Panc1 (cell line): ENCODE data around the gene MAPK10. TPM values are rescaled to one million over a fixed set of nuclear protein-coding genes. Genes with fewer than 3 reads are reported as not detected.
"Not testable (repeated sequence)": the region's sequence is repeated elsewhere in the genome, so short reads cannot be mapped to it uniquely, and the experiment has no call there.

Experiments used
- ATAC-seq: fragments of 200-7000 bp; cut with Tn5 transposase; 2 replicates; pipeline ENCODE4 v1.9.1; 2020; ENCODE audit warnings: mild to moderate bottlenecking, moderate library complexity
- BruUV-seq: library from RNA; stranded (reverse); fragments of 400-500 nt; replicated peaks from 2 replicates; lab custom pipeline; 2021; lab: Mats Ljungman, UMichigan
- CTCF ChIA-PET: fragments of 300-600 bp; sonication (Branson Sonifier 250); formaldehyde crosslinking; loops from one replicate; lab custom pipeline; 2022; ENCODE audit warnings: antibody characterized with exemption; lab: Charles Lee
- POLR2A ChIA-PET: fragments of 300-600 bp; sonication (Branson Sonifier 250); formaldehyde crosslinking; loops from one replicate; lab custom pipeline; 2022; ENCODE audit warnings: antibody characterized with exemption; lab: Charles Lee
- DNase-seq: peaks from one replicate; pipeline ENCODE4 v3.0.0-alpha.2; 2010; ENCODE audit warnings: low read depth, low spot score
- H3K27ac ChIP-seq: 2 replicates; pipeline ENCODE4 v1.5.1; 2011; ENCODE audit warnings: mild to moderate bottlenecking, low read length, inconsistent platforms
- H3K27me3 ChIP-seq: fragments of 200-500 bp; sonication (Bioruptor generic); 2 replicates; pipeline ENCODE4 v1.6.0; 2014; ENCODE audit warnings: low read length, inconsistent platforms; ENCODE audit not compliant: control insufficient read depth, insufficient read depth
- H3K36me3 ChIP-seq: fragments of 200-500 bp; sonication (Bioruptor generic); 2 replicates; pipeline ENCODE4 v1.5.1; 2014; ENCODE audit warnings: inconsistent platforms, mild to moderate bottlenecking, low read length, moderate library complexity; ENCODE audit not compliant: control insufficient read depth, insufficient read depth
- H3K4me1 ChIP-seq: 2 replicates; pipeline ENCODE4 v1.5.1; 2011; ENCODE audit warnings: inconsistent platforms, mild to moderate bottlenecking, low read length, moderate library complexity; ENCODE audit not compliant: control insufficient read depth, insufficient read depth
- H3K4me3 ChIP-seq, 2 experiments: 2 replicates each; pipeline ENCODE4 v1.5.1; 2011 to 2012; ENCODE audit warnings: low read depth in 2 of 2, low read length in 2 of 2, mild to moderate bottlenecking in 2 of 2, inconsistent platforms in 1 of 2, moderate library complexity in 1 of 2
- H3K9me3 ChIP-seq: fragments of 200-500 bp; sonication (Bioruptor generic); 2 replicates; pipeline ENCODE4 v1.5.1; 2014; ENCODE audit warnings: low read depth, mild to moderate bottlenecking, inconsistent platforms, low read length, moderate library complexity; ENCODE audit not compliant: control insufficient read depth, insufficient read depth
- POLR2AphosphoS5 ChIP-seq: IDR thresholded peaks from 2 replicates; pipeline ENCODE4 v1.6.1; 2012; ENCODE audit warnings: mild to moderate bottlenecking, low read depth, low read length, moderate library complexity
- SIN3A ChIP-seq: IDR thresholded peaks from 2 replicates; pipeline ENCODE4 v1.6.1; 2012; ENCODE audit warnings: low read depth, mild to moderate bottlenecking, low read length, moderate library complexity, borderline replicate concordance; ENCODE audit not compliant: insufficient read depth
- TCF7L2 ChIP-seq: IDR thresholded peaks from 2 replicates; pipeline ENCODE4 v1.6.1; 2011; ENCODE audit warnings: mild to moderate bottlenecking, low read depth, low read length, inconsistent platforms
- in situ Hi-C: cut with HindIII; loops from 2 replicates; pipeline ENCODE4 v1.10.0; 2016; ENCODE audit warnings: low sequenced_read_pairs, low pct_unique_long_range_greater_than_20kb
- intact Hi-C: fragments of 100-400 bp; cut with micrococcal nuclease; formaldehyde crosslinking; loops from one replicate; pipeline ENCODE4 v1.10.0; 2022; ENCODE audit not compliant: unreplicated experiment
- total RNA-seq: library from RNA; stranded (reverse); gene quantifications from one replicate; pipeline ENCODE4 v1.2.1, GENCODE V29; 2021; ENCODE audit not compliant: unreplicated experiment
- TF ChIP-seq, protein P1 (sequence below): fragments of 450-650 bp; IDR thresholded peaks from 2 replicates; pipeline ENCODE4 v1.5.1; 2017; ENCODE audit warnings: mild to moderate bottlenecking
- TF ChIP-seq, protein P2 (sequence below), 2 experiments: IDR thresholded peaks; 2 replicates each; pipeline ENCODE4 v1.6.1; 2011 to 2012; ENCODE audit warnings: low read depth in 2 of 2, control low read depth in 1 of 2, low read length in 1 of 2, mild to moderate bottlenecking in 1 of 2, moderate library complexity in 1 of 2; ENCODE audit not compliant: insufficient read depth in 1 of 2

MAPK10 gene
- total RNA-seq, 1 experiment from 2014 or later = 0.85 TPM

DNA sequence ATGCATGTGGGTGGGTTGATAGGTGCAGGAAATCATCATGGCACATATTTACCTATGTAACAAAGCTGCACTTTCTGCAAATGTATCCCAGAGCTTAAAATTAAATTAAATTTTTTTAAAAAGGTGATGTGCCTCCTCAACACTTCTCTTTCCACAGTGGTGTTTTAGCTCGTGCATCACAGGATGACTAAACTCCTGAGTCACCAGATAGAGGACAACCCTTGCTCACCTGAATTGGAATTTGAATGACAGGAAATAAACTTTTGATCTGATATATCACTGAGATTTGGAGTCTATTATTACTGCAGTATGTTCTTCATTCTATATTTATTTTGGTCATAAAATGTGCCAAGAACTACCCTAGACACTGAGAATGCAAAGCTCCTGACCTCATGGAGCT, 185.3 kb downstream of the MAPK10 start:
- ATAC-seq (no peak), DNase-seq (no peak)
- POLR2A ChIA-PET = no interaction called here
- no peak overlapping the region for H3K27ac ChIP-seq
- intact Hi-C loops = no loop called here
- no peak overlapping the region for H3K4me3 ChIP-seq
- no peaks in the 10 kb centered on the region for H3K36me3 ChIP-seq
- in situ Hi-C loops = no loop called here
- no peaks in the 10 kb centered on the region for H3K4me1 ChIP-seq
- no peaks in the 10 kb centered on the region for H3K27me3 ChIP-seq
- BruUV-seq = no TSS peak
- no peaks in the 10 kb centered on the region for H3K9me3 ChIP-seq
- TF ChIP-seq POLR2AphosphoS5 (no peak), TCF7L2 (no peak), SIN3A (no peak)
- TF ChIP-seq, protein P1, sequence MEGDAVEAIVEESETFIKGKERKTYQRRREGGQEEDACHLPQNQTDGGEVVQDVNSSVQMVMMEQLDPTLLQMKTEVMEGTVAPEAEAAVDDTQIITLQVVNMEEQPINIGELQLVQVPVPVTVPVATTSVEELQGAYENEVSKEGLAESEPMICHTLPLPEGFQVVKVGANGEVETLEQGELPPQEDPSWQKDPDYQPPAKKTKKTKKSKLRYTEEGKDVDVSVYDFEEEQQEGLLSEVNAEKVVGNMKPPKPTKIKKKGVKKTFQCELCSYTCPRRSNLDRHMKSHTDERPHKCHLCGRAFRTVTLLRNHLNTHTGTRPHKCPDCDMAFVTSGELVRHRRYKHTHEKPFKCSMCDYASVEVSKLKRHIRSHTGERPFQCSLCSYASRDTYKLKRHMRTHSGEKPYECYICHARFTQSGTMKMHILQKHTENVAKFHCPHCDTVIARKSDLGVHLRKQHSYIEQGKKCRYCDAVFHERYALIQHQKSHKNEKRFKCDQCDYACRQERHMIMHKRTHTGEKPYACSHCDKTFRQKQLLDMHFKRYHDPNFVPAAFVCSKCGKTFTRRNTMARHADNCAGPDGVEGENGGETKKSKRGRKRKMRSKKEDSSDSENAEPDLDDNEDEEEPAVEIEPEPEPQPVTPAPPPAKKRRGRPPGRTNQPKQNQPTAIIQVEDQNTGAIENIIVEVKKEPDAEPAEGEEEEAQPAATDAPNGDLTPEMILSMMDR = no peak
- TF ChIP-seq, protein P2, sequence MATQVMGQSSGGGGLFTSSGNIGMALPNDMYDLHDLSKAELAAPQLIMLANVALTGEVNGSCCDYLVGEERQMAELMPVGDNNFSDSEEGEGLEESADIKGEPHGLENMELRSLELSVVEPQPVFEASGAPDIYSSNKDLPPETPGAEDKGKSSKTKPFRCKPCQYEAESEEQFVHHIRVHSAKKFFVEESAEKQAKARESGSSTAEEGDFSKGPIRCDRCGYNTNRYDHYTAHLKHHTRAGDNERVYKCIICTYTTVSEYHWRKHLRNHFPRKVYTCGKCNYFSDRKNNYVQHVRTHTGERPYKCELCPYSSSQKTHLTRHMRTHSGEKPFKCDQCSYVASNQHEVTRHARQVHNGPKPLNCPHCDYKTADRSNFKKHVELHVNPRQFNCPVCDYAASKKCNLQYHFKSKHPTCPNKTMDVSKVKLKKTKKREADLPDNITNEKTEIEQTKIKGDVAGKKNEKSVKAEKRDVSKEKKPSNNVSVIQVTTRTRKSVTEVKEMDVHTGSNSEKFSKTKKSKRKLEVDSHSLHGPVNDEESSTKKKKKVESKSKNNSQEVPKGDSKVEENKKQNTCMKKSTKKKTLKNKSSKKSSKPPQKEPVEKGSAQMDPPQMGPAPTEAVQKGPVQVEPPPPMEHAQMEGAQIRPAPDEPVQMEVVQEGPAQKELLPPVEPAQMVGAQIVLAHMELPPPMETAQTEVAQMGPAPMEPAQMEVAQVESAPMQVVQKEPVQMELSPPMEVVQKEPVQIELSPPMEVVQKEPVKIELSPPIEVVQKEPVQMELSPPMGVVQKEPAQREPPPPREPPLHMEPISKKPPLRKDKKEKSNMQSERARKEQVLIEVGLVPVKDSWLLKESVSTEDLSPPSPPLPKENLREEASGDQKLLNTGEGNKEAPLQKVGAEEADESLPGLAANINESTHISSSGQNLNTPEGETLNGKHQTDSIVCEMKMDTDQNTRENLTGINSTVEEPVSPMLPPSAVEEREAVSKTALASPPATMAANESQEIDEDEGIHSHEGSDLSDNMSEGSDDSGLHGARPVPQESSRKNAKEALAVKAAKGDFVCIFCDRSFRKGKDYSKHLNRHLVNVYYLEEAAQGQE (IDR thresholded peaks at IDR 0.05; ENCODE audit: insufficient read depth in 1 of 2, low read depth in 2 of 2, low read length in 1 of 2) = no peak
- CTCF ChIA-PET = no interaction called here

DNA sequence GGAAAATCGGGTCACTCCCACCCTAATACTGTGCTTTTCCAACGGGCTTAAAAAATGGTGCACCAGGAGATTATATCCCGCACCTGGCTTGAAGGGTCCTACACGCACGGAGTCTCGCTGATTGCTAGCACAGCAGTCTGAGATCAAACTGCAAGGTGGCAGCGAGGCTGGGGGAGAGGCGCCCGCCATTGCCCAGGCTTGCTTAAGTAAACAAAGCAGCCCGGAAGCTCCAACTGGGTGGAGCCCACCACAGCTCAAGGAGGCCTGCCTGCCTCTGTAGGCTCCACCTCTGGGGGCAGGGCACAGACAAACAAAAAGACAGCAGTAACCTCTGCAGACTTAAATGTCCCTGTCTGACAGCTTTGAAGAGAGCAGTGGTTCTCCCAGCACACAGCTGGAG, 191.5 kb downstream of the MAPK10 start:
- DNase-seq, H3K36me3 ChIP-seq, H3K4me3 ChIP-seq, BruUV-seq, H3K4me1 ChIP-seq, CTCF ChIA-PET, ATAC-seq, H3K27ac ChIP-seq, intact Hi-C loops, H3K9me3 ChIP-seq, in situ Hi-C loops, H3K27me3 ChIP-seq, POLR2A ChIA-PET: not testable (repeated sequence)

DNA sequence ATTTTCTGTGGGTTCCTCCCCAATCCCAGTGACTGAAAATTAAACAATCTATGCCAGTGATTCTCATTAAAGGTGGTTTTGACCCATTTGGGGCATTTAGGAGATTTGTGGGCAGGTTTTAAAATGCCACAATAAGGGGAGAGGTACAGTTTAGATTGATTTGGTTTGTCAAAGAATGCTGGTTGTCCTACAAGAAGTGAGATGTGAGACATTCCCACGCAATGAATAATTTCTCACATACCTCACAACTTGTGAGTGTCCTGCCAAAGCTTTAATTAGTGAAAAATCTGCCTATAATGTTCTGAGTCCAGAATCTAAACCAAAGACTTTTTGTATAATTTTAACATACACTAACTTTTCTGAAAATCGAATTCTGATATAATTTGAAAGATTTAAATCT, 199.4 kb downstream of the MAPK10 start:
- TF ChIP-seq, protein P2 (IDR thresholded peaks at IDR 0.05; ENCODE audit: insufficient read depth in 1 of 2, low read depth in 2 of 2, low read length in 1 of 2) = no peak
- TF ChIP-seq TCF7L2 (no peak), SIN3A (no peak), POLR2AphosphoS5 (no peak)
- TF ChIP-seq, protein P1 = no peak
- H3K27me3 ChIP-seq = no peaks in the 10 kb centered on the region
- H3K4me1 ChIP-seq = no peaks in the 10 kb centered on the region
- H3K27ac ChIP-seq = no peak overlapping the region
- no peak overlapping the region for H3K4me3 ChIP-seq
- no peak for DNase-seq
- in situ Hi-C loops = no loop called here
- ChIA-PET POLR2A (no interaction called here), CTCF (no interaction called here)
- no peak for ATAC-seq
- H3K9me3 ChIP-seq = no peaks in the 10 kb centered on the region
- no peaks in the 10 kb centered on the region for H3K36me3 ChIP-seq
- intact Hi-C loops = no loop called here
- no TSS peak for BruUV-seq
